Smooth muscle cell (in vitro differentiated cells): ENCODE measurements around the gene MDC1. TPM values are rescaled to one million over a fixed set of nuclear protein-coding genes. Genes with fewer than 3 reads are reported as not detected.

ENCODE experiments used
- DNase-seq: peaks from one replicate; lab custom pipeline; 2025; ENCODE audit not compliant: unreplicated experiment; lab: John Stamatoyannopoulos, UW
- H2AFZ ChIP-seq: fragments of 200-600 bp; sonication (generic); 2 replicates; pipeline ENCODE4 v1.6.0; 2016; ENCODE audit warnings: antibody characterized with exemption, low read depth, mild to moderate bottlenecking
- H3F3A ChIP-seq: fragments of 200-600 bp; sonication (generic); 2 replicates; pipeline ENCODE4 v1.6.0; 2017; ENCODE audit warnings: antibody characterized with exemption, low read depth
- H3K27ac ChIP-seq: fragments of 200-600 bp; sonication (generic); 2 replicates; pipeline ENCODE4 v1.5.1; 2016; ENCODE audit warnings: low read depth, mild to moderate bottlenecking
- H3K27me3 ChIP-seq: fragments of 200-600 bp; sonication (generic); 2 replicates; pipeline ENCODE4 v1.6.1; 2016; ENCODE audit warnings: low read depth, mild to moderate bottlenecking
- H3K36me3 ChIP-seq: fragments of 200-600 bp; sonication (generic); 2 replicates; pipeline ENCODE4 v1.5.1; 2016; ENCODE audit warnings: low read depth
- H3K4me1 ChIP-seq: fragments of 200-600 bp; sonication (generic); 2 replicates; pipeline ENCODE4 v1.5.1; 2016; ENCODE audit warnings: low read depth
- H3K4me2 ChIP-seq: fragments of 200-600 bp; sonication (generic); 2 replicates; pipeline ENCODE4 v1.6.0; 2016; ENCODE audit warnings: mild to moderate bottlenecking
- H3K4me3 ChIP-seq: fragments of 200-600 bp; sonication (generic); 2 replicates; pipeline ENCODE4 v1.5.1; 2016; ENCODE audit warnings: mild to moderate bottlenecking
- H3K79me2 ChIP-seq: fragments of 200-600 bp; sonication (generic); 2 replicates; pipeline ENCODE4 v1.6.0; 2016; ENCODE audit warnings: low read depth, mild to moderate bottlenecking
- H3K9ac ChIP-seq: fragments of 200-600 bp; sonication (generic); 2 replicates; pipeline ENCODE4 v1.6.0; 2016; ENCODE audit warnings: low read depth
- H3K9me3 ChIP-seq: fragments of 200-600 bp; sonication (generic); replicated peaks from 2 replicates; pipeline ENCODE4 v1.5.1; 2016; ENCODE audit warnings: low read depth
- H4K20me1 ChIP-seq: fragments of 200-600 bp; sonication (generic); 2 replicates; pipeline ENCODE4 v1.6.0; 2016; ENCODE audit warnings: low read depth
- WGBS: methylation state at CpG from one replicate; pipeline ENCODE4 v1.1.7; 2016; ENCODE audit warnings: low lambda C conversion rate; 5-methylcytosine and 5-hydroxymethylcytosine counted together
- polyA plus RNA-seq: library from polyadenylated mRNA; unstranded; fragments of >200 nt; fragmentation: Nextera tagmentation; extraction: Ambion mirVana; gene quantifications from 2 replicates; pipeline ENCODE4 v1.2.1, GENCODE V29; 2016
- total RNA-seq: library from RNA; depleted of rRNA; stranded (reverse); fragments of >200 nt; gene quantifications from 2 replicates; pipeline ENCODE4 v1.2.3, GENCODE V29; 2014
- TF ChIP-seq, protein P1 (sequence below): fragments of 200-600 bp; sonication (generic); IDR thresholded peaks from 2 replicates; pipeline ENCODE4 v1.5.1; 2017; ENCODE audit warnings: borderline replicate concordance, mild to moderate bottlenecking, antibody characterized with exemption; ENCODE audit not compliant: insufficient read depth, poor library complexity, severe bottlenecking

MDC1 gene
- total and polyA plus RNA-seq, 2 experiments from 2014 or later: 7.0 to 17.1 TPM

DNA sequence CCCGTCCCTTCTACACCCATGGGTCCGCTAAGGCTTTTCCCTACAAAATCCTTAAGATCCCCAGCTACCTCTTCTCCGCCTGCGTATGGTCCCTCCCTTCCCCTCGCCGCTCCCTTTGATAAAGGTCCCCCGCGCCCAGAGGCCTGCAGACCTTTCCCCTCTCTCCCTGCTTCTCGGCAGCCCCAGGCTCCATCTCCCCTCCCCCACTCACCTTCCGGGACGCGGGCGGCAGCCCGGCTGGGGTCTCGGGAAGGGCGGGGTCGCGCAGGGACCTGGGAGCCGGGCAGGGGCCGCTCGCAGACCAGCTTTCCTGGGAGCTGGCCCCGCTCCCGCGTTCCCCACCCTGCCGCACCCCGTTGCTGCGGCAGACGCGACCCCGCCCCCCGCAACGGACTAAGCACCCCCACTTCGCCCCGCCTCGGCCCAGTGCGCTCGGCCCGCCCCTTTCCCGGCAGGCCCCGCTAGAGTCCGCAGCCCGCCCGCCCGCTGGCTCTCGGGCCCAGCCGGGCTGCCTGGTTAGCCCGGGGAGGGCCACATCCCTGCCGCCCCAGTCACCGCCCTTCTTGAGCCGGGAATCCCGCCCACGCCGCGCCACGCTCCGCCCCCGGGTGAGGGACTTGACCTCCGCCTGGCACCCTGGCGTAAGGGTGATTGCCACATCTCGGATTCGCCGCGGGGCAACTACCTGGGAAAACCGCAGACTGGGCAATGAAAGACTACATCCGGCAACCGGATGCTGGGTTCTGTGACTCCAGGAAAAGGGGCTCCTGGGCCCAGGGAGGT, 25.4 kb upstream of the MDC1 start, which contains the start of gene FLOT1:
FLOT1 (minus strand) TSS at position 372 of the 783 bp plus-strand sequence. CDS start 498 bp downstream, outside the sequence.
- Histone ChIP-seq H3K4me1 (no peaks in the 10 kb centered on the region), H3K4me3 (peak within 1 kb of the TSS; percentile 84), H3F3A (peaks cover 20% of the 10 kb centered on the region), H4K20me1 (peaks cover 42% of the 10 kb centered on the region), H3K4me2 (peak within 1 kb of the TSS; percentile 87), H3K79me2 (peaks cover 36% of the 10 kb centered on the region), H3K36me3 (peaks cover 6% of the 10 kb centered on the region), H3K27ac (peak within 1 kb of the TSS; percentile 94), H3K9me3 (no peaks in the 10 kb centered on the region), H3K27me3 (no peaks in the 10 kb centered on the region), H3K9ac (peak within 1 kb of the TSS; percentile 98), H2AFZ (no peak within 1 kb of the TSS)
- DNase-seq: peak; percentile 82
- 1% methylated on average over 23 of the region's 66 CpGs for WGBS
- TF ChIP-seq, protein P1, sequence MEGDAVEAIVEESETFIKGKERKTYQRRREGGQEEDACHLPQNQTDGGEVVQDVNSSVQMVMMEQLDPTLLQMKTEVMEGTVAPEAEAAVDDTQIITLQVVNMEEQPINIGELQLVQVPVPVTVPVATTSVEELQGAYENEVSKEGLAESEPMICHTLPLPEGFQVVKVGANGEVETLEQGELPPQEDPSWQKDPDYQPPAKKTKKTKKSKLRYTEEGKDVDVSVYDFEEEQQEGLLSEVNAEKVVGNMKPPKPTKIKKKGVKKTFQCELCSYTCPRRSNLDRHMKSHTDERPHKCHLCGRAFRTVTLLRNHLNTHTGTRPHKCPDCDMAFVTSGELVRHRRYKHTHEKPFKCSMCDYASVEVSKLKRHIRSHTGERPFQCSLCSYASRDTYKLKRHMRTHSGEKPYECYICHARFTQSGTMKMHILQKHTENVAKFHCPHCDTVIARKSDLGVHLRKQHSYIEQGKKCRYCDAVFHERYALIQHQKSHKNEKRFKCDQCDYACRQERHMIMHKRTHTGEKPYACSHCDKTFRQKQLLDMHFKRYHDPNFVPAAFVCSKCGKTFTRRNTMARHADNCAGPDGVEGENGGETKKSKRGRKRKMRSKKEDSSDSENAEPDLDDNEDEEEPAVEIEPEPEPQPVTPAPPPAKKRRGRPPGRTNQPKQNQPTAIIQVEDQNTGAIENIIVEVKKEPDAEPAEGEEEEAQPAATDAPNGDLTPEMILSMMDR: no peak

DNA sequence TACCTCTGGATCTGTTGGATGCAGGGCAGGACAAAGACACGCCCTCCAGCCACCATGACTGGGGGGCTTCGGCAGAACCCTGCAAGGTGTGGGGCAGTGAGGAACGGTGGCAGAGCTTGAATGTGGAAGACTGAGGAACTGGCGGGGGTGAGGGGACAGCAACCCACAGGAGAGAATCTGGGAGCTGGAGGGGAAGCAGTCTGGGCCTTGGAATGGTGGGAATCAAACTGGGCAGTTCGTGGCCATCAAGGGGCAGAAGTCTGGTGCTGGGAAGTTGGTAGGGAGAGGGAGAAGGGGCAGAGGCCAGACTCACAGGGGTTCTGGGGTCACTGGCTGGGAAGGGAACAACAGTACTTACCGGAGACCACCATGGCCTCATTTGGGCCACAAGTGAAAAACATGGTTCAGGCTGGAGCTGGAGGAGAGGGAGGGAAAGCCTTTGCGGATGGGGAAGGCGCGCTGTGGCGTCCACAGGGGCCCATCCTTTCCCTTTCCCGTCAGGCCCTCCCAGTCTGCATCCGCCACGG, 24.8 kb upstream of the MDC1 start:
- Histone ChIP-seq H3K4me1 (no peaks in the 10 kb centered on the region), H3K79me2 (peaks cover 43% of the 10 kb centered on the region), H4K20me1 (peaks cover 48% of the 10 kb centered on the region), H3K9me3 (no peaks in the 10 kb centered on the region), H3K9ac (peak overlapping the region; percentile 7), H2AFZ (no peak overlapping the region), H3K27me3 (no peaks in the 10 kb centered on the region), H3K36me3 (peaks cover 6% of the 10 kb centered on the region), H3K4me2 (peak overlapping the region; percentile 87), H3F3A (peaks cover 18% of the 10 kb centered on the region), H3K27ac (peak overlapping the region; percentile 94), H3K4me3 (peak overlapping the region; percentile 84)
- WGBS: 27% methylated on average over 10 of the region's 13 CpGs
- no peak for DNase-seq
- TF ChIP-seq, protein P1: no peak

DNA sequence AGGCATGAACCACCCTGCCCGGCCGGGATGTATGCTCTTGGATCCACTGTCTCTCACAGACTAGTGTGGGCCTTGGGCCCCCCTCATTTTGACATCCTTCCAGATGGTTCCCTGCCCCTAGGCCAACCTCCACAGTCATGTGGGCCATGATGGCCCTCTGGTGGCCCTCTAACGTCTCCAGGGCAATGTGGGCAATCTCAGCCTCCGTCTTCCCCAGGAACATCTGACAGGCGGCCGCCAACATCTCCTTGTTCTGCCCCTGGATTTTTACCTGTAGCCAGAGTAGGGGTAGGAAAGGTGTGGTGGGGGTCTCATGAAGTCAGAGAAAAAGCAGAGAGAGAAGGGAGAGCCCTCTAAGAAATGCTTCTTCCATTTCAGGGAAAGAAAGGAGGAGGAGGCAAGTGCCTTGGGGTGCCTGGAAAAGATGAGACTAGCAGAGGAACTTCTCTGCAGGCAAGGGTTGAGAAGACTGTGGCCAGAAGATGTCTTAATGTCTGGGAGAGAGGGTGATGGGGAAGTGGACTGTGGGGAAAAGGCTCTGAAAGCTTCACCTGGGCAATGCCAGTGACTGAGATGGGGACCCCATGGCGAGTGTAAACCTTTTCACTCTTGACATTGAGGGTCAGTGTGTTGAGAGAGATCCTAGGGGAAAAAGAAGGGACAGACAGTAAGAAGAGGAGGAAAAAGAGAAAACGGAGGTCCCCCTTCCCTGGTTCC, 24.1 kb upstream of the MDC1 start:
- Histone ChIP-seq H3K4me3 (peak overlapping the region; percentile 84), H3F3A (peaks cover 18% of the 10 kb centered on the region), H3K9me3 (no peaks in the 10 kb centered on the region), H3K79me2 (peaks cover 43% of the 10 kb centered on the region), H3K27me3 (no peaks in the 10 kb centered on the region), H3K36me3 (peaks cover 6% of the 10 kb centered on the region), H3K4me2 (peak overlapping the region; percentile 87), H3K4me1 (no peaks in the 10 kb centered on the region), H3K9ac (no peak overlapping the region), H2AFZ (no peak overlapping the region), H4K20me1 (peaks cover 52% of the 10 kb centered on the region), H3K27ac (peak overlapping the region; percentile 94)
- WGBS: 88% methylated on average over 8 of the region's 8 CpGs
- no peak for DNase-seq
- TF ChIP-seq, protein P1: no peak
